Heart left ventricle (tissue), 13 donors: ENCODE data around the gene LRP1.

Experiments
- POLR2A ChIP-seq, 2 donors: fragments of 450-650 bp; IDR thresholded peaks; one replicate each; pipeline ENCODE4 v1.6.1; 2017; ENCODE audit warnings: antibody characterized with exemption in 2 of 2, mild to moderate bottlenecking in 2 of 2, moderate library complexity in 2 of 2
- TF ChIP-seq, protein P1 (sequence below), 12 donors: fragments of 200-600 bp; sonication (generic) in 4 of 12; IDR thresholded peaks; one replicate each; pipeline versions ENCODE4 v1.5.0 to v1.8.0; 2018 to 2022; ENCODE audit warnings: antibody characterized with exemption in 12 of 12, mild to moderate bottlenecking in 5 of 12
- donor health status: ischemic (EF 13 %, LVEDD 7.1; RV severe dilation, severe dysfunction).
- donor health status: DM: no; HTN: yes; CAD: no.
- donor health status: DM: no; HTN: no; CAD: no.
- donor health status: ischemic (EF 25% LVEDD 6.9; RV normal size, moderate dysfunction).
- donor health status: ischemic (EF 25% LVEDD 5.7; RV mildly dilated, moderate dysfunction).
- donor health status: ischemic (EF 35%, LVEDD 5.7; RV mildly dilated, moderate dysfunction).
- donor health status: nonischemic (EF 11% LVEDD 7.7; RV severe dilation, severe dysfunction).
- donor health status: DM: yes; HTN: yes; CAD: no.
- donor health status: PGD.
- donor health status: ischemic (EF 29% LVEDD 5.4; RV normal size, mild dysfunction).
- donor health status: nonischemic (EF 23%, LVEDD 6.1; RV moderate dilation, normal function).

DNA sequence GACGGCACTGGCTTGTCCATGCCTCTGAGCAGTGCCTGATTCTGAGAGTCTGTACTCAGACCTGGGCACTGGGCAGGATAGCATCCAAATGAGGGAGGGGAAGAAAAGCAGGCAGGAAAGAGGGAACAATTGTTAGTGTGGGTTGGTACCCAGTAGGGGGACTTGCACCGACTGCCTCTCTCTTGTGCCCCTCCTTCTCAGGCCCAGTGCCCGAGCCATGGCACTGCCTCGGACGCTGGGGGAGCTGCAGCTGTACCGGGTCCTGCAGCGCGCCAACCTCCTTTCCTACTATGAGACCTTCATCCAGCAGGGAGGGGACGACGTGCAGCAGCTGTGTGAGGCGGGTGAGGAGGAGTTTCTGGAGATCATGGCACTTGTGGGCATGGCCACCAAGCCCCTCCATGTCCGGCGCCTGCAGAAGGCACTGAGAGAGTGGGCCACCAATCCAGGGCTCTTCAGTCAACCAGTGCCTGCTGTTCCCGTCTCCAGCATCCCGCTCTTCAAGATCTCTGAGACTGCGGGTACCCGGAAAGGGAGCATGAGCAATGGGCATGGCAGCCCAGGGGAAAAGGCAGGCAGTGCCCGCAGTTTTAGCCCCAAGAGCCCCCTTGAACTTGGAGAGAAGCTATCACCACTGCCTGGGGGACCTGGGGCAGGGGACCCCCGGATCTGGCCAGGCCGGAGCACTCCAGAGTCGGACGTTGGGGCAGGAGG, 37.2 kb upstream of the LRP1 start:
- TF ChIP-seq POLR2A (IDR thresholded peaks at IDR 0.05) = no peak
- TF ChIP-seq, protein P1, sequence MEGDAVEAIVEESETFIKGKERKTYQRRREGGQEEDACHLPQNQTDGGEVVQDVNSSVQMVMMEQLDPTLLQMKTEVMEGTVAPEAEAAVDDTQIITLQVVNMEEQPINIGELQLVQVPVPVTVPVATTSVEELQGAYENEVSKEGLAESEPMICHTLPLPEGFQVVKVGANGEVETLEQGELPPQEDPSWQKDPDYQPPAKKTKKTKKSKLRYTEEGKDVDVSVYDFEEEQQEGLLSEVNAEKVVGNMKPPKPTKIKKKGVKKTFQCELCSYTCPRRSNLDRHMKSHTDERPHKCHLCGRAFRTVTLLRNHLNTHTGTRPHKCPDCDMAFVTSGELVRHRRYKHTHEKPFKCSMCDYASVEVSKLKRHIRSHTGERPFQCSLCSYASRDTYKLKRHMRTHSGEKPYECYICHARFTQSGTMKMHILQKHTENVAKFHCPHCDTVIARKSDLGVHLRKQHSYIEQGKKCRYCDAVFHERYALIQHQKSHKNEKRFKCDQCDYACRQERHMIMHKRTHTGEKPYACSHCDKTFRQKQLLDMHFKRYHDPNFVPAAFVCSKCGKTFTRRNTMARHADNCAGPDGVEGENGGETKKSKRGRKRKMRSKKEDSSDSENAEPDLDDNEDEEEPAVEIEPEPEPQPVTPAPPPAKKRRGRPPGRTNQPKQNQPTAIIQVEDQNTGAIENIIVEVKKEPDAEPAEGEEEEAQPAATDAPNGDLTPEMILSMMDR (IDR thresholded peaks at IDR 0.05) = peak in 1 of 12 donors; percentile 5
